Left ventricle myocardium superior (tissue), 1 donor: Measurements from ENCODE around the gene PLP2. TPM values are rescaled to one million over a fixed set of nuclear protein-coding genes. Genes with fewer than 3 reads are reported as not detected.
"Not testable (repeated sequence)": the region's sequence is repeated elsewhere in the genome, so short reads cannot be mapped to it uniquely, and the experiment has no call there.

Experiments used
- ATAC-seq: fragments of 200-7000 bp; cut with Tn5 transposase; one replicate; pipeline ENCODE4 v1.9.1; 2020; ENCODE audit warnings: mild to moderate bottlenecking, moderate library complexity
- DNase-seq: peaks from one replicate; pipeline ENCODE4 v3.0.0-alpha.2; 2020
- intact Hi-C: fragments of 100-400 bp; cut with micrococcal nuclease; formaldehyde crosslinking; loops from one replicate; pipeline ENCODE4 v1.11.0; 2022
- long read RNA-seq: library from polyadenylated mRNA; unstranded; transcript quantifications from one replicate; pipeline ENCODE4 v2.0.0, GENCODE V29; 2021
- total RNA-seq: library from RNA; stranded (reverse); fragmentation: NEBNext Ultra II Directional; extraction: Animal tissue kit (Norgen Biotek cat#: 25700); gene quantifications from one replicate; pipeline ENCODE4 v1.2.1, GENCODE V29; 2021
- donor health status: DM: no; HTN: yes; CAD: no; lungs with severe emphysema.

Gene PLP2, protein sequence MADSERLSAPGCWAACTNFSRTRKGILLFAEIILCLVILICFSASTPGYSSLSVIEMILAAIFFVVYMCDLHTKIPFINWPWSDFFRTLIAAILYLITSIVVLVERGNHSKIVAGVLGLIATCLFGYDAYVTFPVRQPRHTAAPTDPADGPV
- 62.3 TPM for total RNA-seq
- long read RNA-seq, transcript PLP2-202 (5 exons, 1,079 nt): major isoform, 28 of 55 reads
- long read RNA-seq, partial matches to known transcripts: 27 of 55 reads
- long read RNA-seq, other reads (novel, unspliced or antisense): 0 of 55 reads

DNA sequence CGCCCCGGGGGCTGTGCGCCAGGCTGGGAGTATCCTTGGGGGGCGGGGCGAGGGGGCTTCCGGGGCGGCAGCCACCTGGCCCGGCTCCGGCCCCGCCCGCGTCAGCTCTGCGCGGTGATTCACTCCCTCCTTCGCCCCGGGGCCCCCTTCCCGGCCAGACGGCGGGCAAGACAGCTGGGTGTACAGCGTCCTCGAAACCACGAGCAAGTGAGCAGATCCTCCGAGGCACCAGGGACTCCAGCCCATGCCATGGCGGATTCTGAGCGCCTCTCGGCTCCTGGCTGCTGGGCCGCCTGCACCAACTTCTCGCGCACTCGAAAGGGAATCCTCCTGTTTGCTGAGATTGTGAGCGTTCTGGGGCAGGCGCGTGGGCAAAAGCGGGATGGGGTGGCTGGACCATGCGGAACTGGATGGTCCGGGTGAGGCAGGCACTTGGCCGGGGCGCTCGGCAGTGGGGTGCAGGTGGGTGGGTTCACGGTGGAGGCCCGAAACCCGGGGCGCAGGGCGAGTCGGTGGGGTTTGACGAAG lies at the start of gene PLP2:
PLP2 (plus strand) TSS at position 147 of the 528 bp plus-strand sequence; CDS start at position 250, 103 bp downstream.
- intact Hi-C loops: no loop called here
- DNase-seq: peak; percentile 65
- ATAC-seq: peak; percentile 41

DNA sequence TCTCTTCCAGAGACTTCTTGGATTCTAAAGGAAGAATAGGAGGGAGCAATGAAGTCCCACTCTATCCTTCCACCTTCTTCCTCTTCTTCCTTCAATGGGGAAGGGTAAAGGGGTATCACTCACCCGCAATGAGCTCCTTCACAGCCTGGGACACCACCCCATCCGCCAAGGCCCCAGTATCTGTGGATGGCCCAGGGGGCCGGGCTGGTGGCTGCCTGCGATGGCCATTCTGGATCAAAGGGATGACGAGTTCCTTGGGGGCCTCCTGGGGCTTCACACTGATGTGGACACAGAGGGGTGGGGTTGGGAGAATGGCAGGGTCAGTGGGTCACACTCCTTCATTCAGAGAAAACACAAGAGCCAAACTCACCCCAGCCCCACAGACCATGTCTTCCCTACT lies 49.2 kb upstream of the PLP2 start:
- intact Hi-C loops: no loop called here
- no peak for ATAC-seq
- DNase-seq: no peak

GRCh38 chrX:49127742-49128258 lies 43.9 kb upstream of the PLP2 start:
- DNase-seq, intact Hi-C loops, ATAC-seq: not testable (repeated sequence)

DNA sequence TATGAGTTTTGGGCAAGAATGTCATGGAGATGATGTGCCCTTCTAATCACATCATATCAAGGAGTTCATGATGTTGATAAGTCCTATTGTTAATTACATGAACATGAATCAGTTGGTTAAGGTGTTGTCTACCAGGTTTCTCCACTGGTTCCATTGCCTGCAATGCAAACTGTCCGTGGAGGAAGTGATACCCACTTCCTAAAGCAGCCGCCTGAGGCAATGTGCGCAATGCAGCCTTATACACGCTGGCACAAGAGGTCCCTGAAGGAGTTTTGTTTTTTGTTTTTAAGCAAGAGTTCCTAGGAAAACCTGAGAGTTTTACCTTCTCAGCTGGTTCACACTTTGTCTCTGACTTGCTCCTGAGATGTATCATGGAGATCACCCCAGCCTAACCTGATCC lies 42.3 kb upstream of the PLP2 start:
- ATAC-seq (no peak), DNase-seq (no peak)
- intact Hi-C loops: no loop called here

DNA sequence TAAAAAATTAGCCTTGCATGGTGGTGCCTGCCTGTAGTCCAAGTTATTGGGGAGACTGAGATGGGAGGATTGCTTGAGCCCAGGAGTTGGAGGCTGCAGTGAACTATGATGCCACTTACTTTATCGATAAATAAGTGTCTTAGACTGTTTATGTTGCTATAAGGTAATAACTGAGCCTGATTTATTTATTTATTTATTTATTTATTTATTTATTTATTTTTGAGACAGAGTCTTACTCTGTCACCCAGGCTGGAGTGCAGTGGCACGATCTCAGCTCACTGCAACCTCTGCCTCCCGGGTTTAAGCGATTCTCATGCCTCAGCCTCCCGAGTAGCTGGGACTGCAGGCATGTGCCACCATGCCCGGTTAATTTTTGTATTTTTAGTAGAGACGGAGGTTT lies 39.4 kb upstream of the PLP2 start:
- DNase-seq, intact Hi-C loops, ATAC-seq: not testable (repeated sequence)

DNA sequence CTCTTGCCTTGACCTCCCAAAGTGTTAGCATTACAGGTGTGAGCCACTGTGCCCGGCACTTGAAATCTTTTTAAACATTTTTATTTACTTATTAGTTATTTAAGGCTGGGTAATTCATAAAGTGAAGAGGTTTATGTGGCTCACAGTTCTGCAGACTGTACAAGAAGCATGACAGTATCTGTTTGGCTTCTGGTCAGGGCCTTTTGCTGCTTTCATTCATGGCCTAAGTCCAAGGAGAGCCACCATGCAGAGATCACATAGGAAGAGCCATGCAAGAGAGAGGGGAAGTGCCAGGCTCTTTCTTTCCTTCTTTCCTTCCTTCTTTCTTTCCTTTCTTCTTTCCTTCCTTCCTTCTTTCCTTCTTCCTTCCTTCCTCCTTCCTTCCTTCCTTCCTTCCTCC lies 37.9 kb upstream of the PLP2 start:
- peak; percentile 55 for ATAC-seq
- DNase-seq: no peak
- intact Hi-C loops: no loop called here

GRCh38 chrX:49137492-49137891 lies 34.2 kb upstream of the PLP2 start:
- intact Hi-C loops: no loop called here
- DNase-seq (no peak), ATAC-seq (no peak)

- no peak for DNase-seq
- intact Hi-C loops: no loop called here
- no peak for ATAC-seq
Measured at GRCh38 chrX:49139713-49140112, 32.0 kb upstream of the PLP2 start.

DNA sequence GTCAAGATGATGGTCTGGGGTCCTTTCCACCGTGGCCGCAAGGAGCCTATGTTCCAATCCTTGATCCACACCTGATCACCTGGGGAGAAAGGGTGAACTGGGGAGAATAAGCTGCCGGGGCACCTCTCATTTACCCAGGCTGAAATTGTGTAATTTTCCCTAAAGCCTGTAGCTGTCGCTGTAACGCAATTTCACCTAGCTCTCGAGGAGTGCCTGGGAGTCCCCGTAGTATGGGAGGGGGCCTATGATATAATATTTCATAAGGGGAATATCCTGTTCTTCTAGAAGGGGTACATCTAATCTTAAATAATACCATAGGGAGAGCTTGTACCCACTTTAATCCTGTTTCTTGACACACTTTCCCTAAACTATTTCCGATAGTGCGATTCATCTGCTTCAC lies 29.4 kb upstream of the PLP2 start:
- ATAC-seq, intact Hi-C loops, DNase-seq: not testable (repeated sequence)

DNA sequence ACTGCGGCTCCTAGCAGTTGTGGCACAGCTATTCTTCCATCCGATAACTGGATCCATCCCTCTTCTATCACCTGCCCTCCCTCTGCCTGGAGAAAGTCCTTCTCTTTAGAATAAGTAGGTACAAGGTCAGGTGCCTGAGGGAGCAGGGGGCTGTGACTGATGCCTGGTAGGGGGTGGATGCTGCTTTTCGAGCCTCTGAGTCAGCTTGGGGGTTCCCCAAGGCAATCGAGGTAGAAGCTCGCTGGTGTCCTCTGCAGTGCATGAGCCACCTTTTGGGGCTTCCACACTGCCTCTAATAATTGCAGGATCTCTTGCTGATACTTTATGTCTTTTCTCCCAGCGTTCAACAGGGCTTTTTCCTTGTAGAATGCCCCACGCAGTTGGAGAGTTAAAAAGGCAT lies 28.5 kb upstream of the PLP2 start:
- ATAC-seq, DNase-seq, intact Hi-C loops: not testable (repeated sequence)

DNA sequence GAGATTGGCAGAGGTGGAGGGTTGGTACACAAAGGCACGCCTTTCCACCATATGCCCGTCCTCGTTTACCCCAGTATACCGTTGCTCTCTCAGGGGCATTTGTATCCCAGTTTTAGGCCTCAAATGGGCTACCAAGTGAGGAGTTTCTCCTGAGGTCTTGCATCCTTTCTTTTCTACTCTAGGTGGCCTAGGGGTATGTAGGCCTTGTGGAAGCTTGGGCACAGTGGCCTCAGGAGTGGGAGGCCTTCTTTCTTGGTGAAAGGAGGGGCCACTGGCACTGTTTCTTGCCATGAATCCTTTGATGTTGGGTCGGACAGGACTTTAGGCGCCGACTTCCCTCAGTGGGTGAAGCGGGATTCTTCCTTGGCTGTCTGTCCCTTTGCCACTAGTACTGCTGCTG lies 24.4 kb upstream of the PLP2 start:
- intact Hi-C loops: no loop called here
- DNase-seq: no peak
- ATAC-seq: no peak

DNA sequence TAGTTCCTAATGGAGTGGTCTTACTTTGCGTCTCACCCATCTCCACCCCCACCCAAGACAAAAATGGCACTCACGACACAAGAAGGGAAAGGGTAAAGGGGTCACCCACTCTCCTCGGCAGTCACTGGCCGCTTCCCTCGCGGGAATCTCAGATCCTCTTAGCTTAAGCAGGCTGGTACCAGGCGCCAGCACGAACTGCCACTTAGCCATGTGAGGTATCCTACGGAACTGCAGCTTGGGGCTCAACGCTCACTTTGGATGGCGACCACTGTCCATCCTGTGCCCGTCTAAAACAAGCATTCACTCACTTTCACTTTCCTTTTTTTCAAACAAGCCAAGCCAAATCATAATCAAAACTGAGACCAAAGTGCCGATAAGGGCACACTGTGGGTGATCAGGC lies 23.8 kb upstream of the PLP2 start:
- intact Hi-C loops: no loop called here
- no peak for DNase-seq
- ATAC-seq: no peak

DNA sequence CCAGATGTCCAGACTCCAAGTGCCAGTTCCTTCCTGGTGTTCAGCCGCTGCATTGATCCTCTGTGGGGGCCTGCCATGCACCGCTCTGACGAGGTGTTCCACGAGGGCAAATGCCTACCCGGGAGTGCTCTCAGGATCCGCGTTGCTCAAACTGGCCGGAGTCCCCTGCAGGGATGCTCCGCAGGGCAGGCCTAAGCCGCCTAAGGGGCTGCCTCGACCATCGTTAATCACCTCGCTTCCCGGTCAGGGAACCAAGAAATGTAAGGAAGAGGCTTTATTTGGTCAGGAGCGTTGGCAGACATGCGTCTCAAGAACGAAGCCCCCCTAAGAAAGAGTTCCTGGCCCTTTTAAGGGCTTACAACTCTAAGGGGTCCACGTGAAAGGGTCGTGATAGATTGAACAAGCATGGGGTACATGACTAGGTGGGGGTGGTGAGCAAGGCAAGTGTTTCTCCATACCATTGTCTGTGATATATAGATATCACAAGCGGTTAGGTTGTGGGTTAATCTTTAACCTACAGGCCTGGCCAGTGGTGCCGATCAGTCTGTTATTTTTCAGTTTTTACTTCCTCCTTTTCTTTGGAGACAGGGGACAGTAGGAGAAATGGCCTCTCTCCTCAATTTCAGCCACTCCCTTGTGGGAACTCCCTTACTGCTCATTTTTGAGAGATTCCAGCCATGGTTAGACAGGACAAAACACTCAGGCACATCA lies 23.2 kb upstream of the PLP2 start:
- ATAC-seq, DNase-seq, intact Hi-C loops: not testable (repeated sequence)

- ATAC-seq, intact Hi-C loops, DNase-seq: not testable (repeated sequence)
Measured at GRCh38 chrX:49149291-49149690, 22.4 kb upstream of the PLP2 start.

DNA sequence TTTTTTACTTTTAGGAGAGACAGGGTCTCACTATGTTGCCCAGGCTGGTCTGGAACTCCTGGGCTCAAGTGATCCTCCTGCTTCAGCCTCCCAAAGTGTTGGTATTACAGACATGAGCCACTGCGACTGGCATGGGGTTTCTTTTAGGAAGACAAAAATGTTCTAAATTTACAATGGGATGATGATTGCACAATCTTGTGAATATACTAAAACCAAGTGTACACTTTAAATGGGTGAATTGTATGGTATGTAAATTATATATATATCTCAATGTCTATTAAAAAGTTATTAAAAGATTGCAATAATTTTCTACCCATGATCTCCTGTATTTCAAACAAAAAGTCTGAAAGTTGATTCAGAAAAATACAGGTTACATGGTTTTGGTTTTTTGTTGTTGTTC lies 18.2 kb upstream of the PLP2 start:
- ATAC-seq (no peak), DNase-seq (no peak)
- intact Hi-C loops: no loop called here

- intact Hi-C loops: no loop called here
- DNase-seq (no peak), ATAC-seq (peak; percentile 45)
Measured at GRCh38 chrX:49155243-49155899, 16.3 kb upstream of the PLP2 start.

DNA sequence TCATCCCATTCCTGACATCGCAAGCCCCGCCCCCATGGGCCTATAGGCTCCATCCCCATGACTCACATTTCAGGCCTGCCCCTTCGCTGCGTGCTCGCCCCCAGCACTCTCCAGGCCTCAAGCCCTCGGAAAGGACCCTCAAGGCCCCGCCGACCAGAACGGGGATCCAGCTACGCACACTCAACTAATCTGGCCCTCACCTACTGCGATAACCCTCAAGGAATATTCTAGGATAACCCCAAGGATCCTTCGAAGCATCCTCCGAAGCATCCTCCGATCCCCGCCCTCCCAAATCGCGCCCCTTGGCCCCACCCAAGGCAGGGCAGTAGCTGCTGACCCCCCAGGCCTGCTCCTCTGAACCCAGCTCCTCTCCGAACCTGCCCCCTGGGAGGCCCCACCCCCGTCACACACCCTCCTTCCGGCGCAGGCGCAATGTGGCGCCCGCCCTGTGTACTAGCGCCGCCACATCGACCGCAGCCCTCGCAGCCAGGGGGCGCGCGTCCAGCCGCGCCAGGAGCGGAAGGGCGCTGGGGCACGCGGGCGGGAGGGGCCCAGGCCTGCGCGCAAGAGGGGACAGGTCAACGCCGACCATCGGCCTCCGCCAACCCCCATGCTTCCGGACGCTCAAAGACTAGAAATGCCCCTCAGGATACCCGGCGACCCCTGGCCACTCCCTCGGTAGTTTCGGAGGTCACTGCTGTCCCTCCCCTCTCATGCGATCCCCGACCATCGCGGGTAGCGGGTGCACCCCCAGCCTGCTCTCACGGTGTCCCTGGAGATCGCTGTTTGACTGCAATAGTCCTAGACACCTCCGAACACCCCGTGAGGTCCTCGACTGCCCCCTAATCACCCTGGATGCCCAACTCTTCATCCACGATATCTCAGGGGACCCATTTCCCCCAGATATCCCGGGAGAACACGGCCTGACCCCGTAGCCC lies 15.5 kb upstream of the PLP2 start:
- intact Hi-C loops: no loop called here
- ATAC-seq (peak; percentile 95), DNase-seq (peak; percentile 96)

- intact Hi-C loops: no loop called here
- DNase-seq: no peak
- ATAC-seq: no peak
Measured at GRCh38 chrX:49157194-49157593, 14.5 kb upstream of the PLP2 start.

GRCh38 chrX:49160908-49161307 lies 10.8 kb upstream of the PLP2 start:
- no peak for DNase-seq
- intact Hi-C loops: no loop called here
- no peak for ATAC-seq
